Gastrocnemius medialis (tissue), 4 donors: Measurements from ENCODE around the gene ZDHHC14.

Source experiments
- POLR2A ChIP-seq, 2 donors: fragments of 450-650 bp; IDR thresholded peaks; one replicate each; pipeline ENCODE4 v1.6.1; 2017; ENCODE audit warnings: antibody characterized with exemption in 2 of 2, mild to moderate bottlenecking in 2 of 2, moderate library complexity in 2 of 2
- TF ChIP-seq, protein P1 (sequence below), 5 experiments: fragments of 450-650 bp in 3 of 5; fragments of 200-600 bp in 2 of 5; sonication (generic) in 2 of 5; IDR thresholded peaks in 4 of 5; conservative IDR thresholded peaks in 1 of 5; 1 replicate in 4 of 5; 2 replicates in 1 of 5; pipeline ENCODE4 v1.5.1; 2016 to 2019; ENCODE audit warnings: antibody characterized with exemption in 5 of 5, mild to moderate bottlenecking in 3 of 5, moderate library complexity in 3 of 5

DNA sequence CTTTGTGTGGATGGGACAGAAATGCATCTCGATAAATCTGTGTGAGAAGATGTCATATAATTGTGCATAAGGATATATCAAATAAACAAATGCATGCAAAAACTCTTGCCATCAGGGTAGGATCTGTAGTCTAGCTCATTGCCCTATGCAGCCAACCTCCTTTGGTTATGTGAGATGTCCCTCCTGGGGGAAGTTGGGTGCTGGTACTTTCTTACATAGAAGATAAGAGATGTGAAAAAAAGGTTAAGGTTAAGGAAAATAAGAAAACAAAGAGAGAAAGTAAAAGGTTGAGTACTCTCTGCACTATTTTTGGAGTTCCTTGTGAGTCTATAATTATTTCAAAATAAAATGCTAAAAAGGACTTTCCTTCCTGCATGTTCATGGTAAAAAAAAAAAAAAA lies 30.4 kb downstream of the ZDHHC14 start:
- TF ChIP-seq, protein P1, sequence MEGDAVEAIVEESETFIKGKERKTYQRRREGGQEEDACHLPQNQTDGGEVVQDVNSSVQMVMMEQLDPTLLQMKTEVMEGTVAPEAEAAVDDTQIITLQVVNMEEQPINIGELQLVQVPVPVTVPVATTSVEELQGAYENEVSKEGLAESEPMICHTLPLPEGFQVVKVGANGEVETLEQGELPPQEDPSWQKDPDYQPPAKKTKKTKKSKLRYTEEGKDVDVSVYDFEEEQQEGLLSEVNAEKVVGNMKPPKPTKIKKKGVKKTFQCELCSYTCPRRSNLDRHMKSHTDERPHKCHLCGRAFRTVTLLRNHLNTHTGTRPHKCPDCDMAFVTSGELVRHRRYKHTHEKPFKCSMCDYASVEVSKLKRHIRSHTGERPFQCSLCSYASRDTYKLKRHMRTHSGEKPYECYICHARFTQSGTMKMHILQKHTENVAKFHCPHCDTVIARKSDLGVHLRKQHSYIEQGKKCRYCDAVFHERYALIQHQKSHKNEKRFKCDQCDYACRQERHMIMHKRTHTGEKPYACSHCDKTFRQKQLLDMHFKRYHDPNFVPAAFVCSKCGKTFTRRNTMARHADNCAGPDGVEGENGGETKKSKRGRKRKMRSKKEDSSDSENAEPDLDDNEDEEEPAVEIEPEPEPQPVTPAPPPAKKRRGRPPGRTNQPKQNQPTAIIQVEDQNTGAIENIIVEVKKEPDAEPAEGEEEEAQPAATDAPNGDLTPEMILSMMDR (IDR thresholded peaks at IDR 0.05 in 4 of 5, conservative IDR thresholded peaks at IDR 0.05 in 1 of 5): no peak
- no peak for TF ChIP-seq POLR2A (IDR thresholded peaks at IDR 0.05)
